H4 (cell line): ENCODE results near the gene LIPT2. TPM values are rescaled to one million over a fixed set of nuclear protein-coding genes. Genes with fewer than 3 reads are reported as not detected.
"Not testable (repeated sequence)": the region's sequence is repeated elsewhere in the genome, so short reads cannot be mapped to it uniquely, and the experiment has no call there.

Experiments used
- DNase-seq: peaks from one replicate; pipeline ENCODE4 v3.0.0-alpha.2; 2015; ENCODE audit warnings: low spot score
- total RNA-seq: library from RNA; depleted of rRNA; stranded (reverse); fragments of >200 nt; shearing (Covaris generic); gene quantifications from 2 replicates; pipeline ENCODE4 v1.2.3, GENCODE V29; 2014; rRNA removed

The LIPT2 gene
- 8.7 and 10.3 TPM in 2 replicates for total RNA-seq

GRCh38 chr11:74492974-74493790 is at the start of gene LIPT2:
LIPT2 (minus strand) TSS chr11:74493724; CDS start chr11:74493703, 21 bp downstream.
- DNase-seq: peak; percentile 97

GRCh38 chr11:74541466-74541865 is 47.9 kb upstream of the LIPT2 start:
- no peak for DNase-seq

DNA sequence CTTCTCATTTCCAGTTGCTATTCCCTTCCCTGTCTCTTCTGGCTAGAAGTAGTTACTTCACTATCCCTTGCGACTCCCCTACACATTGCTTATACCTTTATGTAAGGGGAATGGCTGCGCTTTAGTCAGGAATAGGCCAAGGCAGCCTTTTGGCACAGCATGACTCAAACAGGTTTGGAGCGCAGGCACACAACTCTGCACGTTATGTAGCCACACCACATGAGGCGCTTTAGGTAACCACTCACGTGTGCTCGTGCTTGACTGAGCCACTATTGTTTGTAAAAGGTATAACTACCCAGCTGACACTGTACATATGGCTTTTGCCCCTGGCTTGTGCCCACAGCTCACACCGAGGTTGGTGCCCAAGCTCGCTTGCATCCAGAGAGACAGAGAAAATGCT is 46.7 kb upstream of the LIPT2 start:
- DNase-seq: no peak

DNA sequence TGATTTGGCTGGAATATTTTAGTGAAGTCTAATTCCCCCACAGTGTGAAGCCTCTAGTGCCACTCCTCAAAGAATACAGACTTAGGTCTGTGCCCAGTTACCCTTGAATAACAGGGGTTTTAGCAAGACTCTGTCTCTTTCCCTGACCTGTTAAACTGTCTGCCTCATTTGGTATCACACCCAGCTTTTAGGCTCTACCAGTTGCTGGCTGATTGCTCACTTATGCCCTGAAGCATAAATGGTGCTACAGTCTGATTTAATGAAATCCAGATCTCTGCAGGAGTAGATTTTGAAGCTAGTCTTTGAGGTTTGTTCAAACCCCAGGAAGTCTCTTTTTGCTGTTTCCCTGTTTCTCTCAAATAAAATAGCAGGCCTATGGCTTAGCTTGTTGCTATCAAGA is 45.2 kb upstream of the LIPT2 start:
- no peak for DNase-seq

GRCh38 chr11:74535371-74536160 is 42.0 kb upstream of the LIPT2 start:
- DNase-seq: no peak

DNA sequence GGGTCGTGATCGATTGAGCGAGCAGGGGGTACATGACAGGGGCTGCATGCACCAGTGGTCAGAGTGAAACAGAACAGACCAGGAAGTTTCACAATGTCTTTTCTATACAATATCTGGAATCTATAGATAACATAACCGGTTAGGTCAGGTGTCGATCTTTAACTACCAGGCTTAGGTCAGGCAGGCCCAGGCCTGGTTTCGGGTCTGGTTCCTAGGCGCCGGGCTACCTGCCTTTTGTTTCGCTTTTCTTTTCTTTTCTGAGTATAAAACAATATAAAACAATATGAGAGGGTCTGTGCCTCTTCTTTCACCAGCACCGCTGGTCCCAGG is 41.4 kb upstream of the LIPT2 start:
- not testable (repeated sequence) for DNase-seq

GRCh38 chr11:74534216-74534945 is 40.9 kb upstream of the LIPT2 start:
- DNase-seq: no peak

- DNase-seq: no peak
Observed at GRCh38 chr11:74533421-74533820, 39.9 kb upstream of the LIPT2 start.

DNA sequence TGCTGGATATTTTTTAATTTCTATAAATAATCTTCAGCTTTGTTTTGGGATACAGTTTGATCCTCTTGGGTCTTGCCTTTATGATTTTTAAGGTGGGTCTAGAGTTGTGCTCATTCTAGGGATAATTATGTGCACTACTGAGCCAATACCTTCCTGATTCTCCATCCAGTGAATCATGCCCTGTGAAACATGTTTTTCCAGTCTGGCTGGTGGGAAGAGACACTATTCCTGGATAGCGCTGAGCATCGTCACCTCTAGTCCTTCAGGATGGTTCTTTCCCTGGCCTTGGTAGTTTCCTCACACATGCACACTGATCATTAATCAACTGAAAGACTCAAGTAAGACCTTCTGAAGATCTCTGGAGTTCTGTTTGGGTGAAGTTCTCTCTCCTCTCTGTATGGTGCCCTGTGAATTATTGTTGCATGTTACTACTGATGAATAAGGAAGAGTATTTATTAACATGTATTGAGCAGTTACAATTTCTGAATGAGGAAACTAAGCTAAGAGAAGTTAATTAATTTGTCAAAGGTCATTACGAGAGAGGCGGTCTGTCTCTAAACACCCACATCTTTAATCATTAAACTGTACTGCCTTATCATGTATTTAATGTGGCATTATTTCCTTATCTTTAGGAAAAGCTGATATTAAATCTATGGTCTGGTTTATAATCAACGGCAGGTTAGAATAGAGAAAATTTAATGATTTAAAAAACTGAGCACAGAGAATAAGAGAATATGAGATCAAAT is 39.1 kb upstream of the LIPT2 start:
- no peak for DNase-seq

DNA sequence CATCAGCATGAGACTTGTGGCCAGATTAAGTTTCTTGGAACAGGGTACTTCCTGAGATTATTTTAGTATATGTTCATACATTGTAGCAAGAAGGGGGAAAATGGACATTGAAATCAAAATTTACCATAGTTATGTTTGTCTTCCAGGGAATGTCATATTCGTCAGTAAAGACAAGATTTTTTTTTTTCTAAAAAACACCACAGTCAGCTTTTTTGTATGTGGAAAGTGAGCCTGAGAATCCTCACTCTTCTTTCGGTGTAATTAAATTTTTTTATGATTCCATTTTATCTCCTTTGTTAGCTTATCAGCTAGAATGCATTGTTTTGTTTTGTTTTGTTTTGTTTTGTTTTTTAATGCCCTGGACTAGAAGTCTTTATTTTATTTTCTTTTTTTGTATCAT is 31.5 kb upstream of the LIPT2 start:
- DNase-seq: no peak

DNA sequence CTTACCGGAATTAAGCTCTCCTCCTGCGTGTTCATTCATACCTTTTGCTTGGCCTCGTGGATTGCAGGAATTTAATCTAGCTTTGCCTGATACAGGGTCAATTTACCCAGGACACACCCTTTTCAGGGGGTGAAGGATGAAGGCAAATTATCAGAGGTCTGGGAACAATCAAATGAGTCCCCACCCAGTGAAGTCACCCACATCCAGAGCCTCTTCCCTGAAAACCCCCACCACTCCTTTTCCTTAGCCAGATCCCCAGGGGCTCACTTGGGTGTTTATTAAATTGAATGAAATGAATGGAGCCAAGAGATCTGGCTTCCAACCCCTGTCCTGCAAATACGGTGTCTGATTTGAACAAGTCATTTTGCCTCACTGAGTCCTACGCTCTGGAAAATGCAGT is 31.0 kb upstream of the LIPT2 start:
- DNase-seq: no peak

- peak; percentile 25 for DNase-seq
Observed at GRCh38 chr11:74522776-74523175, 29.3 kb upstream of the LIPT2 start.

- no peak for DNase-seq
Observed at GRCh38 chr11:74521666-74522252, 28.2 kb upstream of the LIPT2 start.

- no peak for DNase-seq
Observed at GRCh38 chr11:74520927-74521665, 27.6 kb upstream of the LIPT2 start.

DNA sequence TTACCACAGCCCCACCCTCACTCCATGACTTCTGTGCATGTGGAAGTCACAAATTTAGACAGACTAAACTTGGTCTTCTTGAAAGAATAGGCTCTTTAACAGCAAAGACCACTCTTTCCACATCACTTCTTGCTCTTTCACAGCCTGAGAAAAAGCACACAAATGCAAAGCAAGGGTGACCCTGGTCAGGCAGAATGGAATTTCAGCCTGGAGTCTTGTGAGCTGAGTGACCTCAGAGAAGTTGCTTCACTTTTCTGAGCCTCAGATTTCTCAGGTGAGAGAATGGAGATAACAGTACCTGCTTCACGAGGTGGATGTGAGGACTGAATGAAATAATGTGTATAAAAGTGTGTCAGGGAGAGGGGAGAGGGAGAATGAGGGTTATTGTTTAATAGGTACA is 26.8 kb upstream of the LIPT2 start:
- DNase-seq: no peak

- no peak for DNase-seq
Observed at GRCh38 chr11:74519710-74520109, 26.2 kb upstream of the LIPT2 start.

- not testable (repeated sequence) for DNase-seq
Observed at GRCh38 chr11:74517592-74517991, 24.1 kb upstream of the LIPT2 start.

DNA sequence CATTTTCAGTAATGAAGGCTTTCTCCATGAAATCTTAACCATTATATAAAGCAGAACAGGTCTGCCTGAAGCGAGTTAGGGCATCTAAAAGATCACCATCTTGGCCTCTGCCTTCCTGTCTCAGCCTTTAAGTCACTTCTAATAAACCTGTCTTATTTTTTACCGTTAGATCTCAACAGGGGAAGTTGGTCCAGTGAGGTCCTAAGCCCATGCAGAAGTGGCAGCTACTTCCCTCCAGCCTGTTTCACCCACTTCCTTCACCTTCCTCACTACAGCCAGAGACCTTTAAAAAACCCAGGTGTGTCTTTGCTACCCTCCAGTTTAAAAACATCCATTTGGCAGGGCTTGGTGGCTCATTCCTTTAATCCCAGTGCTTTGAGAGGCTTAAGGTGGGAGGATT is 14.1 kb upstream of the LIPT2 start:
- DNase-seq: no peak

- no peak for DNase-seq
Observed at GRCh38 chr11:74506823-74507222, 13.3 kb upstream of the LIPT2 start.

DNA sequence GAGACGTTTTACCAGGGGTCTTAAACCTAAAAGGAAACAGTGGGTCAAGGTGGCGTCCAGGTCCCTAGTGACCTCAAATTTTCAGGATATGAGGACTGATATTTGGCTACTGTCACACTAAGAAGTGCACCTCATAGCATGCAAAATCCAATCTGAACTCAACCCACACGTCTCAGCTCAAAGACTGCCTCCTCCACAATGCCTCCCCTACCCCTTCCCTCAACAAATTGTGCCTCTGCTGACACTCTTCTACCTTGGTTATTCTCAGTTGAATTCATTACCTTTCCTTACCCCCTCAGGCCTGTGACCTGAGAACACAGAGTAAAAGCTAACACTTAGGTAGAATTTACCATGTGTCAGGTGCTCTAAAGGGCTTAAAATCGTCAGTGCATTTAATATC is 12.4 kb upstream of the LIPT2 start:
- DNase-seq: no peak
